Panc1 (cell line): ENCODE results near the gene C15orf62. TPM values are rescaled to one million over a fixed set of nuclear protein-coding genes. Genes with fewer than 3 reads are reported as not detected.

Source experiments
- ATAC-seq: fragments of 200-7000 bp; cut with Tn5 transposase; 2 replicates; pipeline ENCODE4 v1.9.1; 2020; ENCODE audit warnings: mild to moderate bottlenecking, moderate library complexity
- BruUV-seq: library from RNA; stranded (reverse); fragments of 400-500 nt; replicated peaks from 2 replicates; lab custom pipeline; 2021; lab: Mats Ljungman, UMichigan
- CTCF ChIA-PET: fragments of 300-600 bp; sonication (Branson Sonifier 250); formaldehyde crosslinking; loops from one replicate; lab custom pipeline; 2022; ENCODE audit warnings: antibody characterized with exemption; lab: Charles Lee
- POLR2A ChIA-PET: fragments of 300-600 bp; sonication (Branson Sonifier 250); formaldehyde crosslinking; loops from one replicate; lab custom pipeline; 2022; ENCODE audit warnings: antibody characterized with exemption; lab: Charles Lee
- DNase-seq: peaks from one replicate; pipeline ENCODE4 v3.0.0-alpha.2; 2010; ENCODE audit warnings: low read depth, low spot score
- H3K27ac ChIP-seq: 2 replicates; pipeline ENCODE4 v1.5.1; 2011; ENCODE audit warnings: mild to moderate bottlenecking, low read length, inconsistent platforms
- H3K27me3 ChIP-seq: fragments of 200-500 bp; sonication (Bioruptor generic); 2 replicates; pipeline ENCODE4 v1.6.0; 2014; ENCODE audit warnings: low read length, inconsistent platforms; ENCODE audit not compliant: control insufficient read depth, insufficient read depth
- H3K36me3 ChIP-seq: fragments of 200-500 bp; sonication (Bioruptor generic); 2 replicates; pipeline ENCODE4 v1.5.1; 2014; ENCODE audit warnings: inconsistent platforms, mild to moderate bottlenecking, low read length, moderate library complexity; ENCODE audit not compliant: control insufficient read depth, insufficient read depth
- H3K4me1 ChIP-seq: 2 replicates; pipeline ENCODE4 v1.5.1; 2011; ENCODE audit warnings: inconsistent platforms, mild to moderate bottlenecking, low read length, moderate library complexity; ENCODE audit not compliant: control insufficient read depth, insufficient read depth
- H3K4me3 ChIP-seq, 2 experiments: 2 replicates each; pipeline ENCODE4 v1.5.1; 2011 to 2012; ENCODE audit warnings: low read depth in 2 of 2, low read length in 2 of 2, mild to moderate bottlenecking in 2 of 2, inconsistent platforms in 1 of 2, moderate library complexity in 1 of 2
- H3K9me3 ChIP-seq: fragments of 200-500 bp; sonication (Bioruptor generic); 2 replicates; pipeline ENCODE4 v1.5.1; 2014; ENCODE audit warnings: low read depth, mild to moderate bottlenecking, inconsistent platforms, low read length, moderate library complexity; ENCODE audit not compliant: control insufficient read depth, insufficient read depth
- POLR2AphosphoS5 ChIP-seq: IDR thresholded peaks from 2 replicates; pipeline ENCODE4 v1.6.1; 2012; ENCODE audit warnings: mild to moderate bottlenecking, low read depth, low read length, moderate library complexity
- SIN3A ChIP-seq: IDR thresholded peaks from 2 replicates; pipeline ENCODE4 v1.6.1; 2012; ENCODE audit warnings: low read depth, mild to moderate bottlenecking, low read length, moderate library complexity, borderline replicate concordance; ENCODE audit not compliant: insufficient read depth
- TCF7L2 ChIP-seq: IDR thresholded peaks from 2 replicates; pipeline ENCODE4 v1.6.1; 2011; ENCODE audit warnings: mild to moderate bottlenecking, low read depth, low read length, inconsistent platforms
- in situ Hi-C: cut with HindIII; loops from 2 replicates; pipeline ENCODE4 v1.10.0; 2016; ENCODE audit warnings: low sequenced_read_pairs, low pct_unique_long_range_greater_than_20kb
- intact Hi-C: fragments of 100-400 bp; cut with micrococcal nuclease; formaldehyde crosslinking; loops from one replicate; pipeline ENCODE4 v1.10.0; 2022; ENCODE audit not compliant: unreplicated experiment
- total RNA-seq: library from RNA; stranded (reverse); gene quantifications from one replicate; pipeline ENCODE4 v1.2.1, GENCODE V29; 2021; ENCODE audit not compliant: unreplicated experiment
- TF ChIP-seq, protein P1 (sequence below), 2 experiments: IDR thresholded peaks; 2 replicates each; pipeline ENCODE4 v1.6.1; 2011 to 2012; ENCODE audit warnings: low read depth in 2 of 2, control low read depth in 1 of 2, low read length in 1 of 2, mild to moderate bottlenecking in 1 of 2, moderate library complexity in 1 of 2; ENCODE audit not compliant: insufficient read depth in 1 of 2
- TF ChIP-seq, protein P2 (sequence below): fragments of 450-650 bp; IDR thresholded peaks from 2 replicates; pipeline ENCODE4 v1.5.1; 2017; ENCODE audit warnings: mild to moderate bottlenecking

Gene C15orf62
- total RNA-seq, 1 experiment from 2014 or later, result 0.33 TPM

DNA sequence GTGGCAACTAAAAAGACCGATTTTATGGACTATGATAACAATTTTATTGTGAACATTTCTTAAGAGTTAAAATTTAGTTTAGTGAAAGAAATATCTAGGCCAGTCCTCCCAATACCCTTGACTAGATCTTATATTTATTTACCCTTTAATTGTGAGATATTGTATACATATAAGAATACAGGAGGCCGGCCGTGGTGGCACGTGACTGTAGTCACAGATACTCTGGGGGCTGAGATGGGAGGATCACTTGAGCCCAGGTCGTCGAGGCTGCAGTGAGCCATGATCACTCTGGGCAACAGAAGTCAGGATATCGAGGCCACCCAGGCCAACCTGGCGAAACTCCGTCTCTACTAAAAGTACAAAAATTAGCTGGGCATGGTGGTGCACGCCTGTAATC is 14.0 kb upstream of the C15orf62 start:
- intact Hi-C loops (no loop called here), in situ Hi-C loops (no loop called here)
- H3K4me1 ChIP-seq, result peaks cover 17% of the 10 kb centered on the region
- H3K27ac ChIP-seq, result peak overlapping the region; percentile 96
- ATAC-seq (no peak), DNase-seq (no peak)
- no peaks in the 10 kb centered on the region for H3K9me3 ChIP-seq
- BruUV-seq, result no TSS peak
- ChIA-PET POLR2A (interaction anchor here (0.7 kb wide), 1 partner anchor 10 kb away, joined by 4 read pairs; no protein-coding TSS in a partner anchor), CTCF (interaction anchor here (0.5 kb wide), 1 partner anchor 233 kb away, joined by 5 read pairs; no protein-coding TSS in a partner anchor)
- H3K27me3 ChIP-seq, result no peaks in the 10 kb centered on the region
- H3K4me3 ChIP-seq, result peak overlapping the region; percentile 63 to 92
- TF ChIP-seq, protein P1, sequence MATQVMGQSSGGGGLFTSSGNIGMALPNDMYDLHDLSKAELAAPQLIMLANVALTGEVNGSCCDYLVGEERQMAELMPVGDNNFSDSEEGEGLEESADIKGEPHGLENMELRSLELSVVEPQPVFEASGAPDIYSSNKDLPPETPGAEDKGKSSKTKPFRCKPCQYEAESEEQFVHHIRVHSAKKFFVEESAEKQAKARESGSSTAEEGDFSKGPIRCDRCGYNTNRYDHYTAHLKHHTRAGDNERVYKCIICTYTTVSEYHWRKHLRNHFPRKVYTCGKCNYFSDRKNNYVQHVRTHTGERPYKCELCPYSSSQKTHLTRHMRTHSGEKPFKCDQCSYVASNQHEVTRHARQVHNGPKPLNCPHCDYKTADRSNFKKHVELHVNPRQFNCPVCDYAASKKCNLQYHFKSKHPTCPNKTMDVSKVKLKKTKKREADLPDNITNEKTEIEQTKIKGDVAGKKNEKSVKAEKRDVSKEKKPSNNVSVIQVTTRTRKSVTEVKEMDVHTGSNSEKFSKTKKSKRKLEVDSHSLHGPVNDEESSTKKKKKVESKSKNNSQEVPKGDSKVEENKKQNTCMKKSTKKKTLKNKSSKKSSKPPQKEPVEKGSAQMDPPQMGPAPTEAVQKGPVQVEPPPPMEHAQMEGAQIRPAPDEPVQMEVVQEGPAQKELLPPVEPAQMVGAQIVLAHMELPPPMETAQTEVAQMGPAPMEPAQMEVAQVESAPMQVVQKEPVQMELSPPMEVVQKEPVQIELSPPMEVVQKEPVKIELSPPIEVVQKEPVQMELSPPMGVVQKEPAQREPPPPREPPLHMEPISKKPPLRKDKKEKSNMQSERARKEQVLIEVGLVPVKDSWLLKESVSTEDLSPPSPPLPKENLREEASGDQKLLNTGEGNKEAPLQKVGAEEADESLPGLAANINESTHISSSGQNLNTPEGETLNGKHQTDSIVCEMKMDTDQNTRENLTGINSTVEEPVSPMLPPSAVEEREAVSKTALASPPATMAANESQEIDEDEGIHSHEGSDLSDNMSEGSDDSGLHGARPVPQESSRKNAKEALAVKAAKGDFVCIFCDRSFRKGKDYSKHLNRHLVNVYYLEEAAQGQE (IDR thresholded peaks at IDR 0.05; ENCODE audit: insufficient read depth in 1 of 2, low read depth in 2 of 2, low read length in 1 of 2), result no peak
- no peak for TF ChIP-seq SIN3A
- no peaks in the 10 kb centered on the region; the same call in 1 of the 2 replicates for H3K36me3 ChIP-seq

DNA sequence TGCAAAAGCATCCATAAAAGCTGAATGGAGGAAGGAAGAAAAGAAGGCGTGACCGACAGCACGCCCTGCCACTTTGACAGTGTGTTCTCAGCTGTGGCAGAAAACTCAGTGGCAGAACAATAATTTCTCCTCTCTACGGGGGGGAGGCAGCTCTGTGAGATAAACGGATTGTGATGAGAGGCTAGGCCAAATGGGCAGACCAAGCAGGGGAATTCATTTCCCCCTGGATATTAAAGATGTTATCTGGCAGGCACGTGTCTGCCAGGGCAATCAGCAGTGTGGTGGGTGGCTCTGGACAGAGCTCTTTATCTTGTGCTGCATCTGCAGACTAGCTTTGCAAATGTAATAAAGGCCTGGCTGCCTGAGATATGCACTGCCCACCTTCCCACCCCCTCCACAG is 12.8 kb upstream of the C15orf62 start:
- Histone ChIP-seq H3K36me3 (no peaks in the 10 kb centered on the region; the same call in 1 of the 2 replicates), H3K4me3 (no peak overlapping the region), H3K27ac (no peak overlapping the region), H3K4me1 (peaks cover 17% of the 10 kb centered on the region), H3K27me3 (no peaks in the 10 kb centered on the region), H3K9me3 (no peaks in the 10 kb centered on the region)
- CTCF ChIA-PET, result interaction anchor here (0.5 to 0.6 kb wide), 2 partner anchors 20 to 43 kb away, joined by 4 read pairs; no protein-coding TSS in a partner anchor
- BruUV-seq, result no TSS peak
- POLR2A ChIA-PET, result interaction anchor here (0.7 to 1.0 kb wide), 2 partner anchors 68 to 466 kb away, joined by 8 to 11 read pairs; no protein-coding TSS in a partner anchor
- TF ChIP-seq SIN3A (no peak), POLR2AphosphoS5 (no peak), TCF7L2 (no peak)
- TF ChIP-seq, protein P2, sequence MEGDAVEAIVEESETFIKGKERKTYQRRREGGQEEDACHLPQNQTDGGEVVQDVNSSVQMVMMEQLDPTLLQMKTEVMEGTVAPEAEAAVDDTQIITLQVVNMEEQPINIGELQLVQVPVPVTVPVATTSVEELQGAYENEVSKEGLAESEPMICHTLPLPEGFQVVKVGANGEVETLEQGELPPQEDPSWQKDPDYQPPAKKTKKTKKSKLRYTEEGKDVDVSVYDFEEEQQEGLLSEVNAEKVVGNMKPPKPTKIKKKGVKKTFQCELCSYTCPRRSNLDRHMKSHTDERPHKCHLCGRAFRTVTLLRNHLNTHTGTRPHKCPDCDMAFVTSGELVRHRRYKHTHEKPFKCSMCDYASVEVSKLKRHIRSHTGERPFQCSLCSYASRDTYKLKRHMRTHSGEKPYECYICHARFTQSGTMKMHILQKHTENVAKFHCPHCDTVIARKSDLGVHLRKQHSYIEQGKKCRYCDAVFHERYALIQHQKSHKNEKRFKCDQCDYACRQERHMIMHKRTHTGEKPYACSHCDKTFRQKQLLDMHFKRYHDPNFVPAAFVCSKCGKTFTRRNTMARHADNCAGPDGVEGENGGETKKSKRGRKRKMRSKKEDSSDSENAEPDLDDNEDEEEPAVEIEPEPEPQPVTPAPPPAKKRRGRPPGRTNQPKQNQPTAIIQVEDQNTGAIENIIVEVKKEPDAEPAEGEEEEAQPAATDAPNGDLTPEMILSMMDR, result no peak
- TF ChIP-seq, protein P1 (IDR thresholded peaks at IDR 0.05; ENCODE audit: insufficient read depth in 1 of 2, low read depth in 2 of 2, low read length in 1 of 2), result no peak
- intact Hi-C loops (no loop called here), in situ Hi-C loops (no loop called here)
- ATAC-seq (no peak), DNase-seq (no peak)
